ENCODE data around the gene HTR4. TPM values are rescaled to one million over a fixed set of nuclear protein-coding genes. Genes with fewer than 3 reads are reported as not detected.

The HTR4 gene
- total RNA-seq, 1 experiment from 2014 or later = not detected

DNA sequence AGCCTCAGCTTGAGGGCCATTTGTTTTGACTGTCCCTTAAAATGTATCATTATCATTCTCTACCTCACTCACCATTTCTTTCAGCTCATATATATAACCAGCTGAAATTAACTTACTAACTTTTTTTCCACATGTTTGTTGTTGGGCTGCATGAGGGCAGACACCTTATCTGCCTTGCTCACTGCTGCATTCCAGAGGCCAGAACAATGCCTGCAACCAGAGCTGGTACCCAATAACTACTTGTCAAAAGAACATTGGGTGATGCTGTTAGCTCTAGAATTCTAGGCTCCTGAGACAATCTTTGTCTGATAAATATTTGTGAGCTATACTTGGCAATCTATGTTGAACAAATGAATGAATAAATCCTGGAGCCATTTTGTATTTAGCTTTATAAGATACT is 68.3 kb downstream of the HTR4 start:
- Histone ChIP-seq H3K14ac (ENCODE audit: insufficient read depth, low read length) (no peak overlapping the region), H4K8ac (replicated peaks; ENCODE audit: insufficient read length, low read depth, low read length) (no peak overlapping the region), H2BK20ac (ENCODE audit: low read depth, low read length, poor library complexity, severe bottlenecking) (no peak overlapping the region), H2AFZ (ENCODE audit: low read length) (no peak overlapping the region), H2BK5ac (ENCODE audit: insufficient read length, low read length) (no peak overlapping the region), H3K9ac (ENCODE audit: extremely low read depth, insufficient read length, low read length) (no peak overlapping the region), H3K4me2 (ENCODE audit: insufficient read depth, insufficient read length, low read length) (no peak overlapping the region), H3K79me2 (ENCODE audit: insufficient read depth, low read length) (no peaks in the 10 kb centered on the region), H3K56ac (ENCODE audit: insufficient read length, low read depth, low read length) (no peak overlapping the region), H3K9me3 (ENCODE audit: control insufficient read depth, low read depth, low read length) (no peaks in the 10 kb centered on the region), H2BK15ac (ENCODE audit: low read depth, low read length) (no peak overlapping the region), H3K4me1 (ENCODE audit: insufficient read depth, low read length) (no peaks in the 10 kb centered on the region), H2BK120ac (ENCODE audit: low read depth, low read length, poor library complexity, severe bottlenecking) (no peak overlapping the region), H4K91ac (ENCODE audit: insufficient read length, low read depth, low read length) (no peak overlapping the region), H3K27me3 (ENCODE audit: insufficient read depth, low read length) (no peaks in the 10 kb centered on the region), H3K79me1 (ENCODE audit: insufficient read depth, low read depth, low read length, poor library complexity, severe bottlenecking) (no peaks in the 10 kb centered on the region), H3K23me2 (ENCODE audit: insufficient read length, low read depth, low read length, poor library complexity, severe bottlenecking) (no peaks in the 10 kb centered on the region), H4K20me1 (ENCODE audit: control insufficient read depth, insufficient read depth, insufficient read length) (no peaks in the 10 kb centered on the region), H3T11ph (ENCODE audit: low read length) (no peak overlapping the region), H2BK12ac (ENCODE audit: insufficient read length, low read depth, low read length) (no peak overlapping the region), H3K18ac (ENCODE audit: insufficient read length, low read depth, low read length) (no peak overlapping the region), H2AK5ac (ENCODE audit: insufficient read length, low read length) (no peak overlapping the region), H3K23ac (ENCODE audit: insufficient read length, low read depth, low read length) (no peak overlapping the region), H3K27ac (ENCODE audit: insufficient read length, low read depth, low read length) (no peak overlapping the region), H4K5ac (ENCODE audit: insufficient read length, low read depth, low read length) (no peak overlapping the region), H3K4ac (ENCODE audit: low read depth, low read length) (no peak overlapping the region)
- H3K36me3 Mint-ChIP-seq (ENCODE audit: insufficient read depth in 1 of 3, low read depth in 3 of 3) = no peaks in the 10 kb centered on the region
- H3K4me3 Mint-ChIP-seq = no peak overlapping the region
- DNase-seq = no peak
- H3K27ac Mint-ChIP-seq = 0 out of 7 replicates have a peak overlapping the region, but pooled peaks of 1 of the 3 experiments have one; percentile 3
- no peaks in the 10 kb centered on the region for H3K9me3 Mint-ChIP-seq
- TF ChIP-seq, protein P1, sequence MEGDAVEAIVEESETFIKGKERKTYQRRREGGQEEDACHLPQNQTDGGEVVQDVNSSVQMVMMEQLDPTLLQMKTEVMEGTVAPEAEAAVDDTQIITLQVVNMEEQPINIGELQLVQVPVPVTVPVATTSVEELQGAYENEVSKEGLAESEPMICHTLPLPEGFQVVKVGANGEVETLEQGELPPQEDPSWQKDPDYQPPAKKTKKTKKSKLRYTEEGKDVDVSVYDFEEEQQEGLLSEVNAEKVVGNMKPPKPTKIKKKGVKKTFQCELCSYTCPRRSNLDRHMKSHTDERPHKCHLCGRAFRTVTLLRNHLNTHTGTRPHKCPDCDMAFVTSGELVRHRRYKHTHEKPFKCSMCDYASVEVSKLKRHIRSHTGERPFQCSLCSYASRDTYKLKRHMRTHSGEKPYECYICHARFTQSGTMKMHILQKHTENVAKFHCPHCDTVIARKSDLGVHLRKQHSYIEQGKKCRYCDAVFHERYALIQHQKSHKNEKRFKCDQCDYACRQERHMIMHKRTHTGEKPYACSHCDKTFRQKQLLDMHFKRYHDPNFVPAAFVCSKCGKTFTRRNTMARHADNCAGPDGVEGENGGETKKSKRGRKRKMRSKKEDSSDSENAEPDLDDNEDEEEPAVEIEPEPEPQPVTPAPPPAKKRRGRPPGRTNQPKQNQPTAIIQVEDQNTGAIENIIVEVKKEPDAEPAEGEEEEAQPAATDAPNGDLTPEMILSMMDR (conservative IDR thresholded peaks at IDR 0.05) = peak; percentile 42
- H3K4me1 Mint-ChIP-seq = peaks cover 25 to 26% of the 10 kb centered on the region in 2 experiments
- no peaks in the 10 kb centered on the region; the same call in 1 of the 2 replicates for H3K27me3 Mint-ChIP-seq (ENCODE audit: low read depth)
